ENCODE measurements around the gene SIK3.
"Not testable (repeated sequence)": the region's sequence is repeated elsewhere in the genome, so short reads cannot be mapped to it uniquely, and the experiment has no call there.

Gene SIK3

DNA sequence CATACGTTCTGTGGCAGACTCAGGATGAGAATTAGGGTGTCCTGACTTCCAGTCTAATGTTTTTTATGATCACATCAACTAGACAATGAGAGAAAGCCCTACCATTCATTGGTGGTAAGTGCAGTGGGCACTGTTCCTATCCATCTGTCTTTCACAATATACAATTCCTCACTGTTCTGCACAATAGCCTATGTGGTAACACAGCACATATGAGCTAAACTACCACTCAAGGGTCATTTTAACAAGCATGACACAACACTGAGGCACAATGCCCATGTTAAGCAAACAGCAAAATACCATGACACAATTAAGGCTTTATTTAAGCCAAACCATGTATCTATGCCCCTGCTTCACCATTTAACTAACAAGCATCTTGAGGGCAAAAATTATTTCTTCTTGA lies 52.3 kb downstream of the SIK3 start:
- DNase-seq (ENCODE audit: low spot score), result no peak

DNA sequence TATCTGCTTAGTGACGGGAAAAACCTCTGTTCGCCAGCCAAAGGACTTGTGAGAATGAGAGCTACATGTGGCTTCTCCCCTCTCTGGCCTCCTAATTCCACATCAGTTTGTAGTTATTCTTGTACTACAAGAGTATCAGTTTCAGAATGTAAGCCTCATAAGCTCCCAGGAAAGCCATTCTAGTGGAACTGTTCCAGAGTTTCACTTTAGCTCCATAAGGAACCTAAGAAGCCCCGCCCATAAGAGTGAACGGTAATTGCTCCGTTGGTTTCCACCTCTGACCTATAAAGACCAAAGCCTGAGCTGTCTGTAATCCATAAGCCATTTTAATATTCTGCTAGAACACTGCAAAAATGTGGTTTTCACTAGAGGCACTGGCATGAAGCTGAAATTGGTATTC lies 53.0 kb downstream of the SIK3 start:
- no peak for DNase-seq (ENCODE audit: low spot score)

GRCh38 chr11:117044287-117045035 lies 53.8 kb downstream of the SIK3 start:
- no peak for DNase-seq (ENCODE audit: low spot score)

DNA sequence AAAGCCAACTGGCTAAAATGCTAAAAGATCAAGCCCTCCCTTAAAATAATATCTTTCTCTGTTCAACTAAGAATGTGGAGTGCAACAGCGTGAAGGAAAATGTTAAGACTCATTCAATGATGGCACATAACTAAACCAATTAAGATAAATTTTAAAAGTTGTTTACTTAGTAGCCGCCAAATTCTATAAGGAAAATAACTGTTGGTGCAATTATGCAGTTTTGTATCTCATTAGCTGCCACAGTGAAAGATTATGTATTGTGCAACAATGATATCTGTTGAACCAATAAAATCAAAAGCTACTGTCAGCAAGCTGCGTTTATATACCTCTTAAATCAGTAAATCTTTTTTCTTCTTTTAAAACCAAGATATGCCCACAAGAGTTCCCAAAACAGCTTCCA lies 55.5 kb downstream of the SIK3 start:
- no peak for DNase-seq (ENCODE audit: low spot score)

DNA sequence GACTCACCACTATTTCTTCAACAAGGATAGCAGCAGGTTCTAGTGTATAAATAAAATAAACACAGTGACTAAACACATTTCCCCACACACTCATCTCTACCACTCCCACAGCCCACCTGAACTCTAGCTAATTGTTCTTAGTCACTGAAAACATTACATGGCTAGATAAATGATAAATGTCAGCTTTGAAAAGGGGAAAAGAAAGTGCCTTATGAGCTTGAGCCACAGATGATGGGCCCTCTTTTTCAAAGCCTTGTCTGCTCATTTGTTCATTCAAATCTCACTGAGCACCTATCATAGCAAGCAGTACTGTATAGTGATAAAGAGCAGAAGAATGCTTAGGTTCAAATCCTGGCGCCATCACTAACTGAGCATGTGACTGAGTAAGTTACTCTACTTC lies 58.3 kb downstream of the SIK3 start:
- DNase-seq (ENCODE audit: low spot score), result peak; percentile 31

GRCh38 chr11:117039270-117039669 lies 59.0 kb downstream of the SIK3 start:
- no peak for DNase-seq (ENCODE audit: low spot score)

GRCh38 chr11:117037975-117038350 lies 60.3 kb downstream of the SIK3 start:
- no peak for DNase-seq (ENCODE audit: low spot score)

DNA sequence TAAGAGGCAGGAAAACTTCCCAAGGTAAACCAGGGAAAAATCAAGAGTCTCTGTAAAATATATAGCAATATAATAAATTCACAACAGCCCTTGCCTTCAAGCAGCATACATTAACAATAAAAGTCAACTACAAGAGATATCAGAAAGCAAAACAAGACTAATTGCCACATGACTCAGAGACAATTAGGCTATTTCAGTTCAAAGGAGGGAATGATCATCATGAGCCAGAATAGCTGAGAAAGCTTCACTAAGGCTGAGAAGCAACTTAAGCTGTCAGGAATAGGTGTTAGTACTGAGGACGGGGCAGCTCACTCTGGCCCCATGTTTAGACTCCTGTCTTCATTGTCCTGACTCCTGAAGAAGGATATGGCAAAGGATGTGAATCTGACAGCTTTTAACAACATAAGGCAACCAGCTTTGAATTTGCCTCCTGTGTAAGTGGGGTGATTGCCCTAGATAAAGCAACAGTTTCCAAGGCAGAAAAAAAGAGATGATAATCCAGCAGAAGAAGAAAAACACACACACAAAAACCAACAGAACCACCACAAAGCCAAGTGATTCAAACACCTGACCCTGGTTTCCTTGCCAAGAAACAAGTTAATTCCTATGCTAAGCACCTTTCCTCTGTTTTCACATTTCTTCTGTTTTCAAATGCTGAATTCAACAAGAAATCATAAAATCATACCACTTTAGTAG lies 60.8 kb downstream of the SIK3 start:
- DNase-seq (ENCODE audit: low spot score), result peak; percentile 42

GRCh38 chr11:117034901-117035300 lies 63.3 kb downstream of the SIK3 start:
- DNase-seq (ENCODE audit: low spot score), result no peak

GRCh38 chr11:117026593-117027330 lies 71.5 kb downstream of the SIK3 start:
- no peak for DNase-seq (ENCODE audit: low spot score)

DNA sequence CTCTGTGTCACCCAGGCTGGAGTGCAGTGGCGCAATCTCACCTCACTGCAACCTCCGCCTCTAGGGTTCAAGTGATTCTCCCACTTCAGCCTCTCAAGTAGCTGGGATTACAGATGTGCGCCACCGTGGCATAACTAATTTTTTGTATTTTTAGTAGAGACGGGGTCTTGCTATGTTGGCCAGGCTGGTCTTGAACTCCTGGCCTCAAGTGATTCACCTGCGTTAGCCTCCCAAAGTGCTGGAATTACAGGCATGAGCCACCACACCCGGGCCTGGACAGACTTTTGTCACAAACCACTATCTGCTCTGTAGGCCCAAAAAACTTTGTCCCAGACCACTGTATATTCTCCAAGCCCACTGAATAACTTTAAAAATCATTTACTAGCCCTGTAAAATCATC lies 74.5 kb downstream of the SIK3 start:
- DNase-seq (ENCODE audit: low spot score), result not testable (repeated sequence)

DNA sequence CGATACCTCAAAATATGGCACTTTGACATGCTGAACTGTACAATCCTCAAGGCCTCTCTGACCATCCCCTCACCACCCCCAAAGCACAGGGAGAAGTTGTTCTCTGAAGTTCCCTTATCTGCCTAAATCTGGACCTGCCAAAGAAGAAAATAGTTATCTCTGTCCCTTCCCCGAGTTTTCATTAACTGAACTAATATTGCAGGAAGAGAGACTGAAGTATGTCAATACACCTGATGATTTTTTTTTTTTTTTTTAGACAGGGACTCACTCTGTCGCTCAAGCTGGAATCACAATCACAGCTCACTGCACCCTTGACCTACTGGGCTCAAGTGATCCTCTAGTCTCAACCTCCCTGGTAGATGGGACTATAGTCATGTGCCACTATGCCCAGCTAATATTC lies 75.0 kb downstream of the SIK3 start:
- DNase-seq (ENCODE audit: low spot score), result no peak

DNA sequence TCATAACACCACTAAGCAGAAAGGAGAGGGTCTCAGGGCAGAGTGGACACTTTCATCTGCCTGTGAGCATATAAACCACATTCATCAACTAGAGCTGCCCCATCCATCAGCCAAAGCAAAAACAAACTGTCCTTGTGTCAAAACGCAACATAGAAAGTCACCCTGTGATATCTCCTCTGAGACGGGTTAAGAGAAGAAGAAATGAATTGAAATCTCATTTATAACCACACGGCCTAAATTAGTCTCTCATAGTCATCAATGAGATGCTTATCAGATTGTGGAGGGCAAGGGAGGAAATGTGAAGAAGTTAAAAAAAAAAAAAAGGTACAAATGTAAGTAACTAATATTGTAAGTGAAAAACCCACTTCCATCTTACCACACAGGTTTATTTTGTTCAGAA lies 75.7 kb downstream of the SIK3 start:
- DNase-seq (ENCODE audit: low spot score), result no peak

- no peak for DNase-seq (ENCODE audit: low spot score)
Measured at GRCh38 chr11:117020869-117021564, 77.2 kb downstream of the SIK3 start.

GRCh38 chr11:117020287-117020686 lies 77.9 kb downstream of the SIK3 start:
- DNase-seq (ENCODE audit: low spot score), result no peak

DNA sequence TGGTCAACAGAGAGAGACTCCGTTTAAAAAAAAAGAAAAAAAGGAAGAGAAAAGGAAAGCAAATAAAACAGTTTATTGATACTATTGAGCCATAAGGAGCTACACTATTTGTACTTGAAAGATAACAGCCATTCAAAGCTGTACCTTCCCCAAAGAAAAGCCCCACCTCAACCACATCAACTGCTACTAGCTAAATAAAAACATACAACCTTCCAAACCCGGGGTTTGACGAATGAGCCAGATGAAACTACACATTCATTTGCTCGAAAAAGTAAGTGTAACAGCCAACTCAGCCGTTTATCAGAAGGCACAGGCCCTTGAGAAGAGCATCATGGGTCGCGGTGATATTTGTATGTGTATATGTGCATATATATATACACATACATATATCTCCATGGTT lies 78.4 kb downstream of the SIK3 start:
- DNase-seq (ENCODE audit: low spot score), result no peak

DNA sequence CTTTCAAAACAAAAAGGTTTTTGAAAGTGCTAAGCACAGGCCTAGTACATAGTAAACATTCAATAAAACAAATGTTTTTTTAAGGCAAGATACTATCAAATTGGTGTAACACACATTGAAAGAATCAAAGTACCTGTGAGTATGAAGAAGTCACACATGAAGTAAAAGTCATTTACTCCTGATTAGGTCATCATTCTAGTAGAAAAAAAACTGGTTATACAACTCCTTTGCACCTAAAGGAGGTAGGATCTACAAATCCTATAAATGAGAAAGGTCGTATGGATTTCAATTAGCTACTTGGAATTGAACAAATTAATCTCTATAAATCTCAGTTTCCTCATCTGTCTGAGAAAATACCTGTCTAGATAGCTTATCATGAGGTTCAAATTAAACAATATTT lies 80.8 kb downstream of the SIK3 start:
- DNase-seq (ENCODE audit: low spot score), result no peak

DNA sequence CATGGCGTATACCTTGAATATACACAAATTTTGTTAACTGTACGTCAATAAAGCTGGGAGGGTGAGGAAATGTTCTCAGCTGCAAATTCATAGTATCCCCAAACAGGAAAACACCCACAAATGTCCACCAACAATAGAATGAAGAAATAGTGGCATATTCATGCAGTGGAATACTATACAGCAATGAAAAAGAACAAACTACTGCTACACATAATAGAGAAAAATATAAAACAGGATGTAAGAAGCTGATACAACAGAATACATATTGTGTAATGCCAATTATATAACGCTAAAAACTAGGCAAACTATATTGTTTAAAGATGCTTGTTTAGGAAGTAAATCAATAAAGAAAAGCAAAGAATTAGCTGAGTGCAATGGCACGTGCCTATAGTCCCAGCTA lies 81.5 kb downstream of the SIK3 start:
- no peak for DNase-seq (ENCODE audit: low spot score)

DNA sequence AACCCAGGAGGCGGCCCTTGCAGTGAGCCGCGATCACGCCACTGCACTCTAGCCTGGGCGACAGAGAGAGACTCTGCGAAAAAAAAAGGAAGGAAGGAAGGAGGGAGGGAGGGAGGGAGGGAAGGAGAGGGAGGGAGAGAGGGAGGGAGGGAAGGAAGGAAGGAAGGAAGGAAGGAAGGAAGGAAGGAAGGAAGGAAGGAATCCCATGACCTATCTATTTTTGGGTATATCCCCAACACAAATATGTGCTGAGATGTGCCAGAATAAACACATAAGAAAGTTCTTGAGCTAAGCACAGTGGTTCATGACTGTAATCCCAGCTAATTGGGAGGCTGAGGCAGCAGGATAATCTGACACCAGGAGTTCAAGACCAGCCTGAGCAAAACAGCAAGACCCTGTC lies 82.0 kb downstream of the SIK3 start:
- DNase-seq (ENCODE audit: low spot score), result no peak

DNA sequence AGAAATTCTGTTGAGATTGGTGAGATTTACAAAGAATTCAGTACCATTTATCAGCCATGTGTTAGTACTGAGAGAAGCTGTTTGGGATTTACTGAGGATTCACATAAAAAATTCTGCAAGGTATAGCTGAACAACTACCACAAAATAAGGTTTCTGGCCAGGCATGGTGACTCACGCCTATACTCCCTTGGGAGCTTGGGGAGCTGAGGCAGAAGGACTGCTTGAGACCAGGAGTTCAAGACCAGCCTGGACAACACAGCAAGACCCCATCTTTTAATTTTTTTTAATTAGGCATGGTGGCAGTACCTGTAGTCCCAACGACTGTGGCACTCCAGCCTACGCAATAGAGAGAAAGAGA lies 86.7 kb downstream of the SIK3 start:
- DNase-seq (ENCODE audit: low spot score), result no peak

GRCh38 chr11:117010808-117011540 lies 87.3 kb downstream of the SIK3 start:
- DNase-seq (ENCODE audit: low spot score), result no peak
